Jurkat, Clone E6-1 (cell line): ENCODE data around the gene IGFL2. TPM values are rescaled to one million over a fixed set of nuclear protein-coding genes. Genes with fewer than 3 reads are reported as not detected.
"Not testable (repeated sequence)": the region's sequence is repeated elsewhere in the genome, so short reads cannot be mapped to it uniquely, and the experiment has no call there.

Experiments
- DNase-seq: peaks from one replicate; pipeline ENCODE4 v3.0.0-alpha.2; 2011; ENCODE audit warnings: low read depth, low spot score
- H3K4me3 ChIP-seq: 2 replicates; pipeline ENCODE4 v1.5.1; 2011; ENCODE audit warnings: mild to moderate bottlenecking, low read length, control low read depth, moderate library complexity
- polyA plus RNA-seq: library from polyadenylated mRNA; unstranded; fragments of >200 nt; gene quantifications from one replicate; pipeline ENCODE4 v1.2.1, GENCODE V29; 2012; ENCODE audit warnings: missing spikeins; ENCODE audit not compliant: insufficient read length, insufficient read depth

IGFL2 gene
- not detected for polyA plus RNA-seq

DNA sequence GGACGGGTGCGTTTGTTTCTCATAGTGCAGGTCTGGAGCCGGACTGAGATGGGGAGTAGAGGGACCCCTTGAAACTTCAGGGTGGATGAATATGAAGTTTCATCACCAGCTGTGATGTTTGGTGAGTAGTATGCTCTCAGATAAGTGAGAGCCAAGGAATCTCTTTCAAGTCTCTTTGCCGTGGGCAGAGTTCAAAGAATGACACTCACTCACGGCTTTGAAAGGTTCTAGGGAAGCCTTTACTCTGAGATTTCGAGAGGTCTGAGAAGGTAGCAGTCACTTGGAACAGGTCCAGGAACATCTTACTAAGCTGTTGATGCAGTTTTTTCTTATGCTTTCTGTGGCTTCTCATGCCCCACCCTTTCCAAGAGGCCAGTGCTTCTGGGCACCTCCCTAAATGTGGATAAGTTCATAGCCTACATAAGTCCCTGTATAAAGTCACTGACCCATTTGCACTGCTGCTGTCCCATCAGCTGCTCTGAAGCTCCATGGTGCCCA is at the start of gene IGFL2:
TSS of gene IGFL2 (plus strand) at position 448 of the 498 bp plus-strand sequence. CDS start at position 489, 41 bp downstream.
- H3K4me3 ChIP-seq, result no peak within 1 kb of the TSS
- DNase-seq, result no peak

- DNase-seq, result no peak
- H3K4me3 ChIP-seq, result no peak overlapping the region
These were observed 47.7 kb upstream of the IGFL2 start for GRCh38 chr19:46100344-46100743.

DNA sequence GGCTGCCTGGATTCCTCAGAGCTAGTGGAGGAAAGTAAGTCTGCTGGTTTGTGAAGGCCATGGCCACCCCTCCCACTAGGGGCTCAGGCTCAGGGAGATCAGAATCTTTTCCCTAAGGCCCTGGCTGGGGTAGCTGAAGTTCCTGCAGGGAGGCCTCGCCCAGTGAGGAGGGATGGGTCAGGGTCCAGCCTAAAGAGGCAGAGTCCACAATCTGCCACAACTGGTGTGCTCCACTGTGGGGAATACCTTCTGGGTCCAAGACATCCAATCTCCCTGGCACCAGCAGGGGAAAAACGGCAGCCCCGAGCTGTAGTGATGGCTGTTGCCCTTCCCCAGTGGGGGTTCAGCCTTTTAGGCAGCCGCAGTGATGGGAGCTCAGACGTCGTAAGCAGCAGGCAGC is 46.7 kb upstream of the IGFL2 start:
- H3K4me3 ChIP-seq, result no peak overlapping the region
- DNase-seq, result no peak

DNA sequence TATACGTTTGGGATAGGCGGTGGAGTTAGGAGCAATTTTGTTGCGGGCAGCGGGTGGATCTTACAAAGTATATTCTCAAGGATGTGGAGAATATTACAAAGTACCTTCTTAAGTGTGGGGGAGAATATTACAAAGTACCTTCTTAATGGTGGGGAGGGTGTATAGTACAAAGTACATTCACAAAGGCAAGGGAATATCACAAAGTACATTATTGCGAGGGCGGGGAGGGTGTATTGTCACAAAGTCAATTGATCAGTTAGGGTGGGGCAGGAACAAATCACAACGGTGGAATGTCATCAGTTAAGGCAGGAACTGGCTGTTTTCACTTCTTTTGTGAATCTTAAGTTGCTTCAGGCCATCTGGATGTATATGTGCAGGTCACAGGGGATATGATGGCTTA is 45.7 kb upstream of the IGFL2 start:
- not testable (repeated sequence) for H3K4me3 ChIP-seq, DNase-seq

DNA sequence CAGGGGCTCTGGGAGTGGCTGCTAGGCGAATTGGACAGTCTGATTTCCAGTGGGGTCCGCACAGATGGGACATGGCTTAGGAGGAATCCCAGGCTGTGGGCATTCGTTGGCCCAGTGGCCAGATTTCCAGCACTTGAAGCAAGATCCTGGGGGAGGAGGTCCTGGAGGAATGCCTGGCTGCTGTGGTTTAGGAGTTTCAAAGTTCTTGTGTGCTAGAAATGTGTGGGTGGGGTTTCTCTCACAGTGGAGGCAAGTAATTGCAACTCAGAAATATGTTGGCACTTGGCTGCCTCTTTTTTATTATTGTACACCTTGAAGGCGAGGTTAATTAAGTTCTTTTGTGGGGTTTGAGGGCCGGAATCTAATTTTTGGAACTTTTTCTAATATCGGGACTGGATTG is 40.7 kb upstream of the IGFL2 start:
- no peak overlapping the region for H3K4me3 ChIP-seq
- no peak for DNase-seq

DNA sequence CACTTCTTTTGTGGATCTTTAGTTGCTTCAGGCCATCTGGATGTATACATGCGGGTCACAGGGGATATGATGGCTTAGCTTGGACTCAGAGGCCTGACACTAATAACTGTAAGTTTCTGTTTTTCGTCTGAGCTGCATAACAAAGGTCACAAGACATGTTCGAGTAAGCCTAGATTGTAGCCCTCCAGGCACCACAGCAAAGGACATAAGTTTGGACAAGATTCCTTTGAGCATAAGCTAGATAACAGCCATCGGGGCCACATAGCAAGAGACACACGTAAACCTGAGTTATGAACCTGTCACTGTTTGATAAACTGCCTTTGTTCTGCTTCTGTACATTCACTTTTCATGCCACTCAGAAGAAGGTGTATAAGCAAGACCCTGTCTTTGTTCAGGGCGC is 38.2 kb upstream of the IGFL2 start:
- no peak overlapping the region for H3K4me3 ChIP-seq
- DNase-seq, result no peak

DNA sequence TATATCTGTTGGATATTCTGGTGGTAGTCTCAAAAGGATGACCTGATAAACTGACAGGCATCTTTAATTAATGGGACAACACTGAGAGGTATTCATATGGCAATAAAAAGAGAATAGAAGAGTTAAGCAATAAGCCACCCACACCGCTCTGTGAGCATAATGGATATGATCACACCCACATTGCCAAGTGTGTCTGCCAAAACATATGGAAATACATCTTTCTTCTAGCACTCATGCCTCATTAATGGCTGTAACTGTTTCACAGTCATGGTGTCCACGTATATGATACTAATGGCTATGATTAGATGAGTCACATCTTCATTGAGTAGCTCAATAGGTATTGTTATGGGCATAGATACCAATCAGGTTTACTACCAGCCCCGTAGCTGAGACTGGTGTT is 36.7 kb upstream of the IGFL2 start:
- no peak overlapping the region for H3K4me3 ChIP-seq
- no peak for DNase-seq

DNA sequence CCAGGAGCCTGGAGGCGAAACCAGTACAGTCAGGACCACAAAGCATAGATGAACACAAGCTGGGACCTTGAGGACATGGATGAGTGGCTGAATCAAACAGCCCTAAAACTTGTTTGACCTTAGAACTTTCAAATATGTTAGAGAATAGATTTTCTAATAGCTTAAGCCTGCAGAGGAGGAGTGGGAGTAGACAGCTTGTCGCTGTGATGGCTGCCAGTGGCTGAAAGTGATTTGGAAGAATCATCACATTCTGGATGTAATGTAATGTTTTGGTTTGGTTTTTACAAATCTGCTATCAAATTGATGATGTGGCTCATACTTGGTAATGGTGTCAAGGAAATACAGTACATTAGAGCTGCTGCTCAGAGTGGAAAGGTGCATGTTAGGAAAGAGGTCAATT is 35.5 kb upstream of the IGFL2 start:
- DNase-seq, result no peak
- H3K4me3 ChIP-seq, result no peak overlapping the region

DNA sequence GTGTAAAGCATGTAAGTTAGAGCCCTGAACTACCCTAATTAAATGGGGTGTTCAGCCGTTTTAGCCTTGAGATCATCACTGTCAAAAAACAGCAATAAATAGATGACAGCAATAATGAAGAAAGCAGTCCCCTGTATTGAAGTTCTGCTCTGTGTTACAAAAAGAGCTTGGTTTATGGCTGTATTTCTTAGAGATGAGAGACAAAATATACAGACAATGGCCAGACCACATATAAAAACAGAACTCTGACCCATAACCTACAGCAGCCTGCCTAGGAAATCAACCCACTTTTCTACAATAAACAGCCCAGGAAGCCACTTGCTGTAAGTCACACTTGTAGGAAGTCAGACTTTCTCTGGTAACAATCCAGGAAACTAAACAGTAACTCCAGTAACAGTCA is 34.3 kb upstream of the IGFL2 start:
- no peak for DNase-seq
- H3K4me3 ChIP-seq, result no peak overlapping the region

- DNase-seq, result no peak
- H3K4me3 ChIP-seq, result no peak overlapping the region
These were observed 32.5 kb upstream of the IGFL2 start for GRCh38 chr19:46115396-46116106.

DNA sequence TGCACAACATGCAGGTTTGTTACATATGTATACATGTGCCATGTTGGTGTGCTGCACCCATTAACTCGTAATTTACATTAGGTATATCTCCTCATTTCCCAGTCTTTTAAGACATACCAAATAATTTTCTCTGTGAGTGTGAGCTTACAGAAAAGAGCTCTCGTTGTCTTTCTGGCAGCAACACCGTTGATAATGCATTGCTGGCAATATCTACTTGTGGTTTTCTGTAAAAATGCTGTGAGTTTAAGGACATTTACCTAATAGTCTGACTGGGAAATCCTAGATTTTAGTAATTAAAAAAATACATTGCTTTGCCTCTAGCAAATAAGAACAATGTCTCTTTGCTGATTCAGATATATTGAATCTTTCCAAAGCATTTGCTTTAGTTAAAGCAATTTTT is 31.9 kb upstream of the IGFL2 start:
- no peak overlapping the region for H3K4me3 ChIP-seq
- no peak for DNase-seq

- H3K4me3 ChIP-seq, result no peak overlapping the region
- no peak for DNase-seq
These were observed 29.9 kb upstream of the IGFL2 start for GRCh38 chr19:46118136-46118535.

DNA sequence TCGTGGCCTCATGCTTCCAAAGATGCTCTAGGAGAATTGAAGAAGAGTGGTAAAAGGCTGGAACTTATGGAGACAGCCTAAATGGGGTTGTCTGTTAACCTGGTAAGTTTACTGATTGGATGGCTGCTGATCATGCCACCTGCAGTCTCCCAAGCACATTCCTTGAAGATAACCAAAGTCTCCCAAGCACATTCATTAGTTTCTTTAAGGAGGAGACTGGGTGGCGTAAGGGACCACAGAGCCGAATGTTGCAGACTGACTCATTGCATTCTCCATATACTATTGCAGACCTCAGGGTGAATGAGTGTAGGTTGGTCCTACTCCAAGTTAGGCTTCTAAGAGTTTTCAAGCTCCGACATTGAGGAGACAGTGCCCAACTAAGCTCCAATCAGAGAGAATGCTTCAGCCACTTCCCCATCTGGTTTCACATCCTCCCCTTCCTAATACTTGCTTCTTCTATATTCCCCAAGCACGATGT is 23.4 kb upstream of the IGFL2 start, which contains the start of gene IGFL3:
TSS of gene IGFL3 (minus strand) at position 51 of the 478 bp plus-strand sequence. CDS start at position 12, 39 bp downstream.
- no peak for DNase-seq
- no peak within 1 kb of the TSS for H3K4me3 ChIP-seq

- no peak overlapping the region for H3K4me3 ChIP-seq
- no peak for DNase-seq
These were observed 22.6 kb upstream of the IGFL2 start for GRCh38 chr19:46125447-46125846.

DNA sequence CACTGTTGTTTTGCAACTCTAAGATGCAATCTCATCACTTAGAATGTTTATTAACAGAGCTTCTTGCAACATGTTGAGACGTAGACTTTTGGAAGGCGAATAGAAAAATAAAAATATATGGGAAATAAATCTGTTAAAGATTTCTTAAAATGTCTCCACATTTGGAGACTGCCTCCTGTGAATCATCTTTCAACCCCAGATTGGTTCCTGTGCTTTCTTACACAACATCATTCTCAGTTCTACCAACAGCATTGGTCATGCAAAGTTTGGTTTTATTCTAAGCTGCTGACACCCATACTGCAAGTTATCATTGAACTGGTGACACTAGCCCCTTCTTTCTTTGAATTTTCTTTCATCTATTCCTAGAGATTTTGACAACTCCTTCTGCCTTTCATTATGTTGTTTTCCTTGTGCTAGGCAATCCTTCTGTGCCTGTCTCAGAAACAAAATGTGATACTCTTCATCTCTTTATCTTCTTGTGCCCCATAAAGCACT is 21.9 kb upstream of the IGFL2 start:
- no peak overlapping the region for H3K4me3 ChIP-seq
- DNase-seq, result no peak

GRCh38 chr19:46131485-46132143 is 16.4 kb upstream of the IGFL2 start:
- no peak overlapping the region for H3K4me3 ChIP-seq
- DNase-seq, result no peak

DNA sequence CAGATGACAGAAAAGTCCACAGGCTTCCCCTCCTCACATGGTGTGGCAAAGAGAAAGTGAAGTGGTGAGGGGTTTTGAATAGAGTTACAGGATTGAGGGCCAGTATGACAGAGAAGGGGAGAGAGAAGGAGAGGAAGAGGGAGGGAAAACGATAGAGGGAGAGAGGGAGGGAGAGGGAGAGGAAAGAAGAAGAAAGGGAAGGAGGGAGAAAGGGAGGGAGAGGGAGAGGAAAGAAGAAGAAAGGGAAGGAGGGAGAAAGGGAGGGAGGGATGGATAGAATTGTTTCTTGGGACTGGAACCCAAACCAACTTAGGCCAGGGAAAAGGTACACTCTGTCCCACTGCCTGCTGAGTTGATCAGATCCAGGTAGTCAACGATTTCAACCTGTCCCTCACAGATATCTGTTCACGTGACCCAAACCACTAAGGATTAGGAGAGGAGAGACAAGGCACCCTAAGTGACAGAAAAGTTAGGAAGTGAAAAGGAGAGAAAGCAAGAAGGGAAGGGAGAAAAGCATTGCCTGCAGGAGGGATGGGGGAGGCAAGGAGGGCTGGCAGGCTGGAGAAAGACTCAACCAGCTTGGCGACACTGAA is 15.4 kb upstream of the IGFL2 start:
- DNase-seq, result no peak
- no peak overlapping the region for H3K4me3 ChIP-seq

GRCh38 chr19:46133101-46133627 is 14.9 kb upstream of the IGFL2 start:
- no peak overlapping the region for H3K4me3 ChIP-seq
- DNase-seq, result no peak

- DNase-seq, result no peak
- H3K4me3 ChIP-seq, result no peak overlapping the region
These were observed 14.2 kb upstream of the IGFL2 start for GRCh38 chr19:46133777-46134241.

- DNase-seq, result no peak
These were observed 13.5 kb upstream of the IGFL2 start for GRCh38 chr19:46134527-46134926.

More at GRCh38 chr19:46134527-46134926, 13.5 kb upstream of the IGFL2 start:
- no peak overlapping the region for H3K4me3 ChIP-seq
